HG03571 (cell line): ENCODE measurements around the gene AAK1.

Experiments used
- ATAC-seq: cut with Tn5 transposase; IDR thresholded peaks from one replicate; pipeline ENCODE4 v1.9.1; 2021; ENCODE audit not compliant: unreplicated experiment

AAK1 gene

GRCh38 chr2:69546646-69547045 lies 96.9 kb downstream of the AAK1 start:
- no peak for ATAC-seq

- ATAC-seq = peak; percentile 63
Observed at GRCh38 chr2:69545477-69545932, 98.0 kb downstream of the AAK1 start.

GRCh38 chr2:69544951-69545350 lies 98.6 kb downstream of the AAK1 start:
- no peak for ATAC-seq

GRCh38 chr2:69539549-69539908 lies 104.0 kb downstream of the AAK1 start:
- ATAC-seq = no peak

GRCh38 chr2:69538872-69539548 lies 104.5 kb downstream of the AAK1 start:
- no peak for ATAC-seq

GRCh38 chr2:69538249-69538648 lies 105.3 kb downstream of the AAK1 start:
- no peak for ATAC-seq

- peak; percentile 50 for ATAC-seq
Observed at GRCh38 chr2:69535817-69536241, 107.7 kb downstream of the AAK1 start.

GRCh38 chr2:69531186-69531585 lies 112.4 kb downstream of the AAK1 start:
- no peak for ATAC-seq

GRCh38 chr2:69529480-69529879 lies 114.1 kb downstream of the AAK1 start:
- ATAC-seq = no peak

GRCh38 chr2:69525261-69525660 lies 118.3 kb downstream of the AAK1 start:
- ATAC-seq = no peak

- ATAC-seq = no peak
Observed at GRCh38 chr2:69524799-69525198, 118.7 kb downstream of the AAK1 start.

- ATAC-seq = no peak
Observed at GRCh38 chr2:69521747-69522146, 121.8 kb downstream of the AAK1 start.

GRCh38 chr2:69518841-69519240 lies 124.7 kb downstream of the AAK1 start:
- no peak for ATAC-seq

- ATAC-seq = no peak
Observed at GRCh38 chr2:69517410-69517809, 126.1 kb downstream of the AAK1 start.

- no peak for ATAC-seq
Observed at GRCh38 chr2:69514819-69515218, 128.7 kb downstream of the AAK1 start.

- ATAC-seq = no peak
Observed at GRCh38 chr2:69514406-69514805, 129.1 kb downstream of the AAK1 start.

GRCh38 chr2:69512446-69512845 lies 131.1 kb downstream of the AAK1 start:
- no peak for ATAC-seq

- no peak for ATAC-seq
Observed at GRCh38 chr2:69510204-69510603, 133.3 kb downstream of the AAK1 start.

GRCh38 chr2:69509750-69510140 lies 133.8 kb downstream of the AAK1 start:
- no peak for ATAC-seq

- ATAC-seq = no peak
Observed at GRCh38 chr2:69509011-69509749, 134.4 kb downstream of the AAK1 start.

GRCh38 chr2:69505710-69506109 lies 137.8 kb downstream of the AAK1 start:
- no peak for ATAC-seq

GRCh38 chr2:69501301-69501700 lies 142.2 kb downstream of the AAK1 start:
- ATAC-seq = no peak

- ATAC-seq = no peak
Observed at GRCh38 chr2:69499966-69500365, 143.6 kb downstream of the AAK1 start.
